Measurements from ENCODE around the gene SORCS1. TPM values are rescaled to one million over a fixed set of nuclear protein-coding genes. Genes with fewer than 3 reads are reported as not detected.
"Not testable (repeated sequence)": the region's sequence is repeated elsewhere in the genome, so short reads cannot be mapped to it uniquely, and the experiment has no call there.

SORCS1 gene
- total RNA-seq, 2 donors from 2014 or later, result 0.37 to 1.2 TPM

GRCh38 chr10:106929291-106929895 lies 235.1 kb downstream of the SORCS1 start:
- no peak for DNase-seq (ENCODE audit: low spot score)
- intact Hi-C loops (cut with DNase I), result no loop called here

- DNase-seq (ENCODE audit: low spot score); intact Hi-C loops (cut with DNase I): not testable (repeated sequence)
Measured at GRCh38 chr10:106928151-106928550, 236.4 kb downstream of the SORCS1 start.

GRCh38 chr10:106925191-106925590 lies 239.3 kb downstream of the SORCS1 start:
- DNase-seq (ENCODE audit: low spot score), result no peak
- intact Hi-C loops (cut with DNase I), result no loop called here

GRCh38 chr10:106920538-106920937 lies 244.0 kb downstream of the SORCS1 start:
- DNase-seq (ENCODE audit: low spot score), result no peak
- intact Hi-C loops (cut with DNase I), result no loop called here

GRCh38 chr10:106919871-106920282 lies 244.6 kb downstream of the SORCS1 start:
- intact Hi-C loops (cut with DNase I), result no loop called here
- DNase-seq (ENCODE audit: low spot score), result no peak

GRCh38 chr10:106917452-106918055 lies 247.0 kb downstream of the SORCS1 start:
- no peak for DNase-seq (ENCODE audit: low spot score)
- intact Hi-C loops (cut with DNase I), result no loop called here

GRCh38 chr10:106914016-106914415 lies 250.5 kb downstream of the SORCS1 start:
- DNase-seq (ENCODE audit: low spot score), result no peak
- intact Hi-C loops (cut with DNase I), result loop anchor here in 1 of 2 donors (1.0 kb wide), 1 partner anchor 22 kb away; no protein-coding TSS in a partner anchor

- intact Hi-C loops (cut with DNase I), result no loop called here
- DNase-seq (ENCODE audit: low spot score), result no peak
Measured at GRCh38 chr10:106913348-106913747, 251.2 kb downstream of the SORCS1 start.

GRCh38 chr10:106911096-106911495 lies 253.4 kb downstream of the SORCS1 start:
- DNase-seq (ENCODE audit: low spot score), result no peak
- intact Hi-C loops (cut with DNase I), result no loop called here

GRCh38 chr10:106910666-106911065 lies 253.8 kb downstream of the SORCS1 start:
- DNase-seq (ENCODE audit: low spot score), result no peak
- intact Hi-C loops (cut with DNase I), result no loop called here

- DNase-seq (ENCODE audit: low spot score), result no peak
- intact Hi-C loops (cut with DNase I), result no loop called here
Measured at GRCh38 chr10:106908225-106908624, 256.3 kb downstream of the SORCS1 start.

- intact Hi-C loops (cut with DNase I), result no loop called here
- no peak for DNase-seq (ENCODE audit: low spot score)
Measured at GRCh38 chr10:106904209-106904608, 260.3 kb downstream of the SORCS1 start.

GRCh38 chr10:106903180-106903579 lies 261.3 kb downstream of the SORCS1 start:
- intact Hi-C loops (cut with DNase I), result no loop called here
- DNase-seq (ENCODE audit: low spot score), result no peak

- DNase-seq (ENCODE audit: low spot score), result no peak
- intact Hi-C loops (cut with DNase I), result no loop called here
Measured at GRCh38 chr10:106900016-106900652, 264.4 kb downstream of the SORCS1 start.

- intact Hi-C loops (cut with DNase I), result no loop called here
- DNase-seq (ENCODE audit: low spot score), result no peak
Measured at GRCh38 chr10:106898446-106898845, 266.1 kb downstream of the SORCS1 start.

GRCh38 chr10:106897719-106898118 lies 266.8 kb downstream of the SORCS1 start:
- no peak for DNase-seq (ENCODE audit: low spot score)
- intact Hi-C loops (cut with DNase I), result no loop called here

GRCh38 chr10:106894692-106895091 lies 269.8 kb downstream of the SORCS1 start:
- intact Hi-C loops (cut with DNase I), result no loop called here
- no peak for DNase-seq (ENCODE audit: low spot score)

- intact Hi-C loops (cut with DNase I), result no loop called here
- DNase-seq (ENCODE audit: low spot score), result no peak
Measured at GRCh38 chr10:106877574-106877973, 286.9 kb downstream of the SORCS1 start.

GRCh38 chr10:106874604-106874889 lies 290.0 kb downstream of the SORCS1 start:
- no peak for DNase-seq (ENCODE audit: low spot score)
- intact Hi-C loops (cut with DNase I), result no loop called here

- no peak for DNase-seq (ENCODE audit: low spot score)
- intact Hi-C loops (cut with DNase I), result no loop called here
Measured at GRCh38 chr10:106873770-106874603, 290.5 kb downstream of the SORCS1 start.
